ENCODE data around the gene BRIP1.
"Not testable (repeated sequence)": the region's sequence is repeated elsewhere in the genome, so short reads cannot be mapped to it uniquely, and the experiment has no call there.

BRIP1 gene

GRCh38 chr17:61826866-61827265, 36.5 kb downstream of the BRIP1 start:
- not testable (repeated sequence) for DNase-seq

GRCh38 chr17:61826198-61826597, 37.1 kb downstream of the BRIP1 start:
- DNase-seq: not testable (repeated sequence)

- no peak for DNase-seq
Measured at GRCh38 chr17:61825448-61826137, 37.7 kb downstream of the BRIP1 start.

- no peak for DNase-seq
Measured at GRCh38 chr17:61822326-61823285, 40.7 kb downstream of the BRIP1 start.

- no peak for DNase-seq
Measured at GRCh38 chr17:61821655-61822054, 41.7 kb downstream of the BRIP1 start.

GRCh38 chr17:61819265-61819664, 44.1 kb downstream of the BRIP1 start:
- not testable (repeated sequence) for DNase-seq

- no peak for DNase-seq
Measured at GRCh38 chr17:61818225-61818624, 45.1 kb downstream of the BRIP1 start.

- no peak for DNase-seq
Measured at GRCh38 chr17:61817452-61817851, 45.9 kb downstream of the BRIP1 start.

GRCh38 chr17:61816538-61816937, 46.8 kb downstream of the BRIP1 start:
- no peak for DNase-seq

GRCh38 chr17:61815863-61816503, 47.3 kb downstream of the BRIP1 start:
- DNase-seq: peak; percentile 53

GRCh38 chr17:61814485-61814884, 48.8 kb downstream of the BRIP1 start:
- DNase-seq: no peak

GRCh38 chr17:61813211-61813610, 50.1 kb downstream of the BRIP1 start:
- DNase-seq: no peak

- DNase-seq: no peak
Measured at GRCh38 chr17:61812747-61813146, 50.6 kb downstream of the BRIP1 start.

GRCh38 chr17:61809816-61810392, 53.4 kb downstream of the BRIP1 start:
- DNase-seq: peak; percentile 79

GRCh38 chr17:61808442-61808841, 54.9 kb downstream of the BRIP1 start:
- DNase-seq: no peak

- DNase-seq: no peak
Measured at GRCh38 chr17:61806936-61807335, 56.4 kb downstream of the BRIP1 start.

- no peak for DNase-seq
Measured at GRCh38 chr17:61806081-61806828, 57.1 kb downstream of the BRIP1 start.

- no peak for DNase-seq
Measured at GRCh38 chr17:61805399-61805798, 57.9 kb downstream of the BRIP1 start.

GRCh38 chr17:61803796-61804195, 59.5 kb downstream of the BRIP1 start:
- no peak for DNase-seq

- DNase-seq: no peak
Measured at GRCh38 chr17:61803216-61803615, 60.1 kb downstream of the BRIP1 start.

GRCh38 chr17:61799812-61800484, 63.4 kb downstream of the BRIP1 start:
- DNase-seq: no peak

GRCh38 chr17:61797283-61797682, 66.0 kb downstream of the BRIP1 start:
- DNase-seq: no peak
